Measurements from ENCODE around the gene NMNAT3.

Gene NMNAT3

DNA sequence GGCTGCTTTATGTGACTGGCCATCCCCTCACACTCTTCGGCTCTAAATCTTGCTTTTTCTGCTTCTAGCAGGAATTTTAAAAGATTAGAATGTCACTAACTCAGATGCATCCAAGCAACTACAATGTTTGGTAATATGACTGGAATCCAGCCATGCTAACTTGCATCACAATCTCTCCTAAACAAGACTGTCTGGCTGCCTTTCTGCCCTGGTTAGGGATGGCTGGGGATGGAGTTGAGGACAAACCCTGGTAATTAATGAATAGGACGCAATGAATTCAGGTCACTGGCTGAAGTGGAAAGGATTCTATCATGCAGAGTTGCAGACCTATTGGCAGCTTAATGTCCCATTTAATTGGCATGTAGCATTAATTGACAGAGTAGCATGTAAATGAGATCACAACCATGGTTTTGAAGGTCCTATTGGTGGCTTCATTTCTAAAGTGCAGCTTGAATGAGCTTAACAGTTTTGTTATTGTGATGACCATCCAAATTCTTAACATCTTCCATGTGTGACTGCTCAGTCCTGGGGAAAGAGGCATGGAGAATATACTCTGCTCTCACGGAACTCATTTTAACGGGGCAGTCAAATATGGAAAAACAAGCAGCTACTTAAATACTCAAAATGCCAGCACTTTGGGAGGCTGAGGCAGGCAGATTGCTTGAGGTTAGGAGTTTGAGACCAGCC lies 21.7 kb downstream of the NMNAT3 start:
- H3K4me3 ChIP-seq (ENCODE audit: low read depth, low read length), result no peak overlapping the region
- in situ Hi-C loops (cut with HindIII; ENCODE audit: low pct_ligation_motif_present, low sequenced_read_pairs), result no loop called here
- TF ChIP-seq, protein P1, sequence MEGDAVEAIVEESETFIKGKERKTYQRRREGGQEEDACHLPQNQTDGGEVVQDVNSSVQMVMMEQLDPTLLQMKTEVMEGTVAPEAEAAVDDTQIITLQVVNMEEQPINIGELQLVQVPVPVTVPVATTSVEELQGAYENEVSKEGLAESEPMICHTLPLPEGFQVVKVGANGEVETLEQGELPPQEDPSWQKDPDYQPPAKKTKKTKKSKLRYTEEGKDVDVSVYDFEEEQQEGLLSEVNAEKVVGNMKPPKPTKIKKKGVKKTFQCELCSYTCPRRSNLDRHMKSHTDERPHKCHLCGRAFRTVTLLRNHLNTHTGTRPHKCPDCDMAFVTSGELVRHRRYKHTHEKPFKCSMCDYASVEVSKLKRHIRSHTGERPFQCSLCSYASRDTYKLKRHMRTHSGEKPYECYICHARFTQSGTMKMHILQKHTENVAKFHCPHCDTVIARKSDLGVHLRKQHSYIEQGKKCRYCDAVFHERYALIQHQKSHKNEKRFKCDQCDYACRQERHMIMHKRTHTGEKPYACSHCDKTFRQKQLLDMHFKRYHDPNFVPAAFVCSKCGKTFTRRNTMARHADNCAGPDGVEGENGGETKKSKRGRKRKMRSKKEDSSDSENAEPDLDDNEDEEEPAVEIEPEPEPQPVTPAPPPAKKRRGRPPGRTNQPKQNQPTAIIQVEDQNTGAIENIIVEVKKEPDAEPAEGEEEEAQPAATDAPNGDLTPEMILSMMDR (IDR thresholded peaks at IDR 0.05; ENCODE audit: low read depth, low read length, missing control alignments), result no peak
- H3K27ac ChIP-seq, result no peak overlapping the region
- DNase-seq, result no peak
- no peaks in the 10 kb centered on the region for H3K36me3 ChIP-seq (replicated peaks)
- H3K27me3 ChIP-seq (replicated peaks), result no peaks in the 10 kb centered on the region

DNA sequence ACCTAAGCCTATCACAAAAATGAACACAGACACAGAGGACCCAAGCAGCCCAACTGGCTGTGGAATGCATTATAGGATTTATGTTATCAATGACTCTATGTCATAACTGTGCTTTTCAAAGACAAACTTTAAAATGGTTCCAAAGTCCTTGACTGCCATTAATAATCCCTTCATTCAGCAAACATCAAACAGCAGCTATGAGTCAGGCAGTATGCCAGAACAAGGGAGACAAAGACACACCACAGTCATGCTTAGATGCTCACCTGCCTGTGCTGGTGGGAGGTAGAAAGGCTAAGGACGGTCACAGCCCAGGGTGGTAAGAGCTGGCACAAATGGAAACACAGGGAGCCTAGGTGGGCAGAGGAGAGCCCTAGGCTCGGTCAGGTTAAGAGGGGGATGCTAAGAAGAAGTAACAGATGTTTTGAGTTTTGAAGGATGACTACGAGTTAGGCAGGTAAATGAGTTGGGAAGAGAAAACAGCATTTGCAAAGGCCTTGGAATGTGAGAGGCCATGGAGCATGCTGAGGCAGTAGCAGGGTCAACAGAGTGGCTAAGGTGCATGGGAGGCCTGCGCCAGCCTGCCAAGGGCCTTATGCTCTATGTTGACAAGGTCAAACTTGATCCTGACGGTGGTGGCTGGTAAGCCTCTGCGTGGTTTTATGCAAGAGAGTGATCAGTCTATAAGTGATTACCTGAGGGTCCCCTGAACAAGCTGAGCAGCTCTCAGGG lies 23.0 kb downstream of the NMNAT3 start:
- in situ Hi-C loops (cut with HindIII; ENCODE audit: low pct_ligation_motif_present, low sequenced_read_pairs), result no loop called here
- Histone ChIP-seq H3K27ac (no peak overlapping the region), H3K27me3 (replicated peaks) (no peaks in the 10 kb centered on the region), H3K36me3 (replicated peaks) (no peaks in the 10 kb centered on the region), H3K4me3 (ENCODE audit: low read depth, low read length) (no peak overlapping the region)
- TF ChIP-seq, protein P1 (IDR thresholded peaks at IDR 0.05; ENCODE audit: low read depth, low read length, missing control alignments), result no peak
- DNase-seq, result no peak

DNA sequence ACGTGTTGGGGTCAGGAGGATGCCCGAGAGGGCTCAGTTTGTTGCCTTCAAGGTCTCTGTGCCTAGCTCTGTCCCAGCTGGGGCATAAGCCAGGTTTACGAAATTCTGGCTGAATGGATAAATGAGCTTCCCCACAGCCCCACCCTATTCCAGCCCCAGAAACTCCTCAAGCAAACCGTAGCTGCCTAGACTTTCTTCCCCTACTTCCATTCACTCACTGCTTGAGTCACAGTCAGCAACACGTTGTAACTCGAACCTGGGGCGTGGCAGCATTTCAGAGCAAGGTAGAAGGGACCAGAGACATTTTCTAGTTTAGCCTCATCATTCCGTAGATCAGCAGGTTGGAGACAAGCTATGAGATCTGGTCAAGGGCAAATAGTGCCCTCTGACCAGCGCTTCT lies 24.2 kb downstream of the NMNAT3 start:
- in situ Hi-C loops (cut with HindIII; ENCODE audit: low pct_ligation_motif_present, low sequenced_read_pairs), result no loop called here
- H3K36me3 ChIP-seq (replicated peaks), result no peaks in the 10 kb centered on the region
- TF ChIP-seq, protein P1 (IDR thresholded peaks at IDR 0.05; ENCODE audit: low read depth, low read length, missing control alignments), result no peak
- DNase-seq, result no peak
- no peak overlapping the region for H3K27ac ChIP-seq
- H3K4me3 ChIP-seq (ENCODE audit: low read depth, low read length), result no peak overlapping the region
- H3K27me3 ChIP-seq (replicated peaks), result no peaks in the 10 kb centered on the region

DNA sequence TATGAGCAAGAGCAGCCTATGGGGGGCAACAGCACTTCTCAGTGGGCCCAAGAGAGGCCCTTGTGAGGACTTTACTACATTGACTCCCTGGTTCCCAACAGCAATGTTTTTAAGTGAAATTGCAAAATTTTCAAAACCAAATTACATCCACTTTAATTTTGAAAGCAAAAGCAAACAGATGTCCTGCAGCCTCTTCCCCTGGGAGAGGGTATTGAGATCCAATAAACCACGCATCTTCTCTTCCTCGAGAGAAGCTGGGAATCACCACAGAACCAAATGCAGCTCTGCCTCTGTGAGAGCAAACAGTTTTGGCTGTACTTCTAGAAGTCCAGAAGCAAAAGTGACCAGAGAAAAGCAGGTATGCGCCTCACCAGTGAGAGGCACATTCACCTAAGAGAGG lies 25.2 kb downstream of the NMNAT3 start:
- H3K27me3 ChIP-seq (replicated peaks), result no peaks in the 10 kb centered on the region
- H3K36me3 ChIP-seq (replicated peaks), result no peaks in the 10 kb centered on the region
- no peak for DNase-seq
- in situ Hi-C loops (cut with HindIII; ENCODE audit: low pct_ligation_motif_present, low sequenced_read_pairs), result no loop called here
- TF ChIP-seq, protein P1 (IDR thresholded peaks at IDR 0.05; ENCODE audit: low read depth, low read length, missing control alignments), result no peak
- no peak overlapping the region for H3K4me3 ChIP-seq (ENCODE audit: low read depth, low read length)
- H3K27ac ChIP-seq, result no peak overlapping the region

DNA sequence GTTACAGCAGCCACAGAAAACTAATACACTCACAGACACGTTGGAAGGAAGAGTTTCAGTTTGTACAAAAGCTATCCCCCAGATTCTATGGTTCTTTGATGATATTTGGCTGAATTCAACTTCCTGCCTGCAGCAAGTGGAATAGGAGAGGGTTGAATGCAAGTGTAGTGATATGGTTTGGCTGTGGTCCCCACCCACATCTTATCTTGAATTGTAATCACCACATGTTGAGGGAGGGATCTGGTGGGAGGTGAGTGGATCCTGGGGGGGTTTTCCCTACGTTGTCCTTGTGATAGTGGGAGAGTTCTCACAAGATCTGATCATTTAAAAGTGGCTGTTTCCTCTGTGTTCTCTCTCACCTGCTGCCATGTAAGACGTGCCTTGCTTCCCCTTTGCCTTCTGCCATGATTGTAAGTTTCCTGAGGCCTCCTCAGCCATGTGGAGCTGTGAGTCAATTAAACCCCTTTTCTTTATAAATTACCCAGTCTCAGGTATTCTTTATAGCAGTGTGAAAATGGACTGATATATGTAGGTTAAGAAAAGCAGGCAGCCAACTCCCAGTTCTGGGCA lies 29.8 kb downstream of the NMNAT3 start:
- TF ChIP-seq, protein P1 (IDR thresholded peaks at IDR 0.05; ENCODE audit: low read depth, low read length, missing control alignments), result no peak
- DNase-seq, result no peak
- in situ Hi-C loops (cut with HindIII; ENCODE audit: low pct_ligation_motif_present, low sequenced_read_pairs), result no loop called here

More for the DNA sequence above, 29.8 kb downstream of the NMNAT3 start:
- H3K36me3 ChIP-seq (replicated peaks), result no peaks in the 10 kb centered on the region
- H3K4me3 ChIP-seq (ENCODE audit: low read depth, low read length), result no peak overlapping the region
- no peaks in the 10 kb centered on the region for H3K27me3 ChIP-seq (replicated peaks)
- H3K27ac ChIP-seq, result no peak overlapping the region
